Measurements from ENCODE around the gene NCK2. TPM values are rescaled to one million over a fixed set of nuclear protein-coding genes. Genes with fewer than 3 reads are reported as not detected.

Gene NCK2
- total RNA-seq, 2 donors from 2014 or later = 36.6 to 42.8 TPM

GRCh38 chr2:105919191-105919811 is 174.6 kb downstream of the NCK2 start:
- H3K9me3 ChIP-seq = peaks cover 0 to 7% (median 0%) of the 10 kb centered on the region in 3 donors
- peak overlapping the region; percentile 32 to 75 (median 67) for H3K27ac ChIP-seq
- H3K36me3 ChIP-seq (replicated peaks in 1 of 2; ENCODE audit: insufficient read depth in 1 of 2, low read depth in 2 of 2) = no peaks in the 10 kb centered on the region
- TF ChIP-seq CTCF (IDR thresholded peaks at IDR 0.05) (no peak), POLR2A (IDR thresholded peaks at IDR 0.05) (no peak)
- ATAC-seq (peak; percentile 94), DNase-seq (peak; percentile 56 to 77 (median 72))
- intact Hi-C loops (cut with DNase I) = no loop called here
- H3K27me3 ChIP-seq = no peaks in the 10 kb centered on the region
- peaks cover 6% of the 10 kb centered on the region for H3K4me1 ChIP-seq
- H3K4me3 ChIP-seq = no peak overlapping the region
- 52 to 57% methylated on average over 3 of the region's 3 CpGs for WGBS, 2 donors

GRCh38 chr2:105919826-105920225 is 175.1 kb downstream of the NCK2 start:
- Histone ChIP-seq H3K27me3 (no peaks in the 10 kb centered on the region), H3K27ac (peak overlapping the region; percentile 32 to 75 (median 67)), H3K36me3 (replicated peaks in 1 of 2; ENCODE audit: insufficient read depth in 1 of 2, low read depth in 2 of 2) (no peaks in the 10 kb centered on the region), H3K9me3 (peaks cover 0 to 5% (median 0%) of the 10 kb centered on the region in 3 donors), H3K4me3 (no peak overlapping the region), H3K4me1 (peaks cover 6% of the 10 kb centered on the region)
- intact Hi-C loops (cut with DNase I) = no loop called here
- no peak for ATAC-seq
- no peak for DNase-seq
- TF ChIP-seq CTCF (IDR thresholded peaks at IDR 0.05) (peak in 4 of 7 experiments; percentile 14 to 29 (median 26)), POLR2A (IDR thresholded peaks at IDR 0.05) (no peak)

DNA sequence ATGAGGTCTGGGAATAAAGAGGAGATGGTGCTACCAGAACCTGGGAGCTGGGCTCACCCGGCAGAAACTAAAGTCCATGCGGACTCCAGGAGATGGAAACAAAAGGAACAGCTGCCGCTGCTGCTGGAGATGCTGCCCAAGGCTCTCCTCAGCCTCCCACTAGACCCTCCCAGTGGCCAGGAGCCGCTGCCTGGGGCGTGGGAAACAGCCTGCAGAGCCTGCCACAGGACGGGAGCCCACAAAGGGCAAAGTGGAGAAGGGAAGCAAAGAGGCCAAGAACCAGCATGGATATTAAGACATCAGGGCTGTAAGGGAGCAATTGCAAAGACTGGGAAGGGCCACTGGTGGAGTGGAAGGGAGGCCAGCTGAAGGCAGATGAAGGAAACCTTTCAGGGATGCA is 179.6 kb downstream of the NCK2 start:
- TF ChIP-seq CTCF (IDR thresholded peaks at IDR 0.05) (no peak), POLR2A (IDR thresholded peaks at IDR 0.05) (no peak)
- no peak for DNase-seq
- ATAC-seq = no peak
- Histone ChIP-seq H3K36me3 (replicated peaks in 1 of 2; ENCODE audit: insufficient read depth in 1 of 2, low read depth in 2 of 2) (no peaks in the 10 kb centered on the region), H3K27ac (peak overlapping the region in 1 of 4 donors; percentile 20), H3K4me3 (no peak overlapping the region), H3K27me3 (no peaks in the 10 kb centered on the region), H3K4me1 (peaks cover 21% of the 10 kb centered on the region), H3K9me3 (no peaks in the 10 kb centered on the region)
- intact Hi-C loops (cut with DNase I) = no loop called here
- WGBS, 2 donors = 89 to 91% methylated on average over 6 of the region's 6 CpGs

- H3K9me3 ChIP-seq = no peaks in the 10 kb centered on the region
- H3K27me3 ChIP-seq = no peaks in the 10 kb centered on the region
- 86 to 87% methylated on average over 3 of the region's 3 CpGs for WGBS, 2 donors
- peak overlapping the region in 2 of 4 donors; percentile 6 to 24 for H3K27ac ChIP-seq
- TF ChIP-seq POLR2A (IDR thresholded peaks at IDR 0.05) (no peak), CTCF (IDR thresholded peaks at IDR 0.05) (no peak)
- intact Hi-C loops (cut with DNase I) = no loop called here
- H3K36me3 ChIP-seq (replicated peaks in 1 of 2; ENCODE audit: insufficient read depth in 1 of 2, low read depth in 2 of 2) = no peaks in the 10 kb centered on the region
- peaks cover 20% of the 10 kb centered on the region for H3K4me1 ChIP-seq
- no peak overlapping the region for H3K4me3 ChIP-seq
- ATAC-seq (no peak), DNase-seq (no peak)
These were observed 180.2 kb downstream of the NCK2 start for GRCh38 chr2:105924932-105925331.

DNA sequence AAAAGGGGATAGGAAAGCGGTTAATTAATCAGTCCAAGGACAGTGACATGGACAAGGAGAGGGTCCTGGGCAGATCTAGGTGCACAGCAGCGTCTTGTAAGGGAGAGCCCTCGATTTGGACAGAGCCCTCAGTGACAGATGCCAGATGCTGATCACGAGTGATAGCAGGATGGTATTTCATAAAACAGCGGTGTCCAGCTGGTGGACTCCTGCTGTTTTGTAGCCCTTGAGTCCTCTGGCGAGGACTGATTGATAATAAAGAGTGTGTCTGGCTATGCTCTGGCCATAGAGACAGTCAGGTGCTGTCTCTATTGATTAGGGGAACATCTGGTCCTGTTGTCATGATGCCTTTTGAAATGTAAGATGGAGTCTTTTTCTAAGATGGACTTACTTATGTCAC is 180.7 kb downstream of the NCK2 start:
- H3K36me3 ChIP-seq (replicated peaks in 1 of 2; ENCODE audit: insufficient read depth in 1 of 2, low read depth in 2 of 2) = no peaks in the 10 kb centered on the region
- no peak for DNase-seq
- H3K4me1 ChIP-seq = peaks cover 19% of the 10 kb centered on the region
- H3K4me3 ChIP-seq = no peak overlapping the region
- H3K9me3 ChIP-seq = no peaks in the 10 kb centered on the region
- TF ChIP-seq POLR2A (IDR thresholded peaks at IDR 0.05) (no peak), CTCF (IDR thresholded peaks at IDR 0.05) (no peak)
- intact Hi-C loops (cut with DNase I) = no loop called here
- ATAC-seq = no peak
- peak overlapping the region in 3 of 4 donors; percentile 6 to 83 (median 24) for H3K27ac ChIP-seq
- 78 to 90% methylated on average over 6 of the region's 6 CpGs for WGBS, 2 donors
- no peaks in the 10 kb centered on the region for H3K27me3 ChIP-seq

All from body of pancreas (tissue), 4 donors.